Pancreas (tissue), 10 donors: Measurements from ENCODE around the gene CDKN2C. TPM values are rescaled to one million over a fixed set of nuclear protein-coding genes. Genes with fewer than 3 reads are reported as not detected.

Source experiments
- ATAC-seq, 4 donors: fragments of 200-7000 bp; cut with Tn5 transposase; one replicate each; pipeline versions ENCODE4 v1.8.0 to v1.9.1; 2020; ENCODE audit warnings: mild to moderate bottlenecking in 4 of 4, moderate library complexity in 4 of 4
- DNase-seq, 6 donors: peaks; one replicate each; pipeline ENCODE4 v3.0.0-alpha.2; 2020
- FAIRE-seq: peaks from 2 replicates; lab custom pipeline; 2012; peaks lifted over from hg19 to GRCh38; lab: Jason Lieb, UNC
- H3K27ac ChIP-seq, 4 donors: fragments of 200-600 bp; sonication (generic); 1 replicate in 3 of 4; 2 replicates in 1 of 4; pipeline versions ENCODE4 v1.5.0 to v1.8.0; 2020
- H3K27me3 ChIP-seq, 4 donors: fragments of 200-600 bp; one replicate each; pipeline ENCODE4 v1.8.0; 2021
- H3K36me3 ChIP-seq, 3 donors: fragments of 200-600 bp; sonication (generic) in 1 of 3; one replicate each; pipeline versions ENCODE4 v1.5.0 to v1.8.0; 2020 to 2021
- H3K4me1 ChIP-seq, 3 donors: fragments of 200-600 bp; one replicate each; pipeline ENCODE4 v1.8.0; 2021
- H3K4me3 ChIP-seq, 4 donors: fragments of 200-600 bp; sonication (generic) in 2 of 4; one replicate each; pipeline versions ENCODE4 v1.5.0 to v1.8.0; 2020 to 2021
- H3K9me3 ChIP-seq, 4 donors: fragments of 200-600 bp; one replicate each; pipeline ENCODE4 v1.8.0; 2021
- CTCF ChIP-seq, 4 donors: fragments of 200-600 bp; sonication (generic) in 3 of 4; IDR thresholded peaks; one replicate each; pipeline versions ENCODE4 v1.5.0 to v1.8.0; 2021; ENCODE audit warnings: antibody characterized with exemption in 4 of 4
- WGBS, 2 donors: extraction: QIAGEN DNeasy Blood & Tissue Kit; methylation state at CpG; one replicate each; pipeline ENCODE4 v1.1.7; 2013; 5-methylcytosine and 5-hydroxymethylcytosine counted together
- intact Hi-C, 3 donors: fragments of 100-400 bp; cut with DNase I; formaldehyde crosslinking; loops; one replicate each; pipeline versions ENCODE4 v1.11.1 to v1.14.2; 2022
- polyA plus RNA-seq, 2 donors: library from polyadenylated mRNA; stranded (reverse); fragments of 200-250 nt; gene quantifications; one replicate each; pipeline ENCODE4 v1.2.3, GENCODE V29; 2013
- total RNA-seq, 6 donors: library from RNA; stranded (reverse); fragmentation: NEBNext Ultra II Directional in 4 of 6; extraction: Animal tissue kit (Norgen Biotek cat#: 25700) in 4 of 6; gene quantifications; one replicate each; pipeline versions ENCODE4 v1.2.1 to v1.2.4, GENCODE V29; 2021 to 2023
- donor health status: healthy with polysubstance abuse.
- donor health status: DM: no; HTN: no; CAD: no; lungs with moderate emphysema.
- donor health status: DM: no; HTN: no; CAD: no.
- donor health status: control.
- donor health status: control.
- donor health status: Bipolar disorder and iron deficiency.
- donor health status: DM: yes; HTN: yes; CAD: no.
- donor health status: DM: no; HTN: no; CAD: no.
- donor health status: DM: no; HTN: no; CAD: no.
- donor health status: DM: yes; HTN: yes; CAD: no.

CDKN2C gene
- total and polyA plus RNA-seq, 8 donors: 4.3 to 11.5 (median 7.8) TPM

- intact Hi-C loops: no loop called here
- ATAC-seq: no peak
- H3K36me3 ChIP-seq: no peaks in the 10 kb centered on the region
- no peak for FAIRE-seq
- DNase-seq: no peak
- H3K9me3 ChIP-seq: no peaks in the 10 kb centered on the region
- 36 to 41% methylated on average over 1 of the region's 1 CpG for WGBS, 2 donors
- TF ChIP-seq CTCF (IDR thresholded peaks at IDR 0.05): no peak
- no peaks in the 10 kb centered on the region for H3K27me3 ChIP-seq
- H3K4me3 ChIP-seq: no peak overlapping the region
- peaks cover 0 to 20% (median 7%) of the 10 kb centered on the region in 3 donors for H3K4me1 ChIP-seq
- H3K27ac ChIP-seq: no peak overlapping the region
These were observed 14.9 kb upstream of the CDKN2C start for GRCh38 chr1:50955116-50955515.

DNA sequence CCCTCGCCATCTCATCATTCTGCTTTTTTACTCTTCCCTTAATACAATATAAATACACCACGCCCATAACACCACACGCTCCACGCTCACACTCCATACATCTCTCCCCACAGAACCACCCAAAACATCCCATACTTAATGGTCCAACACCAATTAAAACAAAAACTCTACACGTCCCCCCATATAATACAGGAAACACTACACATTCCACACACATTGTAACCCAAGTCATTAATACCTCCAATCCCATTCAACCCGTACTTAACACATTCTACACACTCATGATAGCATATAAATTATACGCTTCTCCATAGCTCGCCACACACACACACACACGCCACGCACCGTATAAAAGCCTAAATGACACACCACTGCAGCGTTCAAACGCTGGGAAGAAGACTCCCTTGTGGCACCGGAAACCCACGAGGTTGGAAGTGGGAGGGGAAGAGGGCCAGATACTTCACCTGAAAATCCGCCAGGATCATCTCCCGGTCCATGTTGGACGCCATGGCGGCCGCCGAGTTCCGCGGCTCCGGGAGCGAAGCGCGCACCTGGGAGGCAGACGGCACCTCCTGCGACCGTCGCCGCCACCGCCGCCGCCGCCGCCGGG lies 10.6 kb upstream of the CDKN2C start:
- Histone ChIP-seq H3K4me3 (peak overlapping the region; percentile 42 to 80 (median 65)), H3K27ac (peak overlapping the region; percentile 75 to 87 (median 80)), H3K27me3 (no peaks in the 10 kb centered on the region), H3K36me3 (no peaks in the 10 kb centered on the region), H3K4me1 (peaks cover 8 to 17% (median 16%) of the 10 kb centered on the region in 3 donors), H3K9me3 (no peaks in the 10 kb centered on the region)
- ATAC-seq (peak in 2 of 4 donors; percentile 1), FAIRE-seq (no peak), DNase-seq (peak in 2 of 6 donors; percentile 36 to 37)
- intact Hi-C loops: no loop called here
- no peak for TF ChIP-seq CTCF (IDR thresholded peaks at IDR 0.05)
- WGBS, 2 donors: 0% methylated on average over 33 to 38 of the region's 38 CpGs

DNA sequence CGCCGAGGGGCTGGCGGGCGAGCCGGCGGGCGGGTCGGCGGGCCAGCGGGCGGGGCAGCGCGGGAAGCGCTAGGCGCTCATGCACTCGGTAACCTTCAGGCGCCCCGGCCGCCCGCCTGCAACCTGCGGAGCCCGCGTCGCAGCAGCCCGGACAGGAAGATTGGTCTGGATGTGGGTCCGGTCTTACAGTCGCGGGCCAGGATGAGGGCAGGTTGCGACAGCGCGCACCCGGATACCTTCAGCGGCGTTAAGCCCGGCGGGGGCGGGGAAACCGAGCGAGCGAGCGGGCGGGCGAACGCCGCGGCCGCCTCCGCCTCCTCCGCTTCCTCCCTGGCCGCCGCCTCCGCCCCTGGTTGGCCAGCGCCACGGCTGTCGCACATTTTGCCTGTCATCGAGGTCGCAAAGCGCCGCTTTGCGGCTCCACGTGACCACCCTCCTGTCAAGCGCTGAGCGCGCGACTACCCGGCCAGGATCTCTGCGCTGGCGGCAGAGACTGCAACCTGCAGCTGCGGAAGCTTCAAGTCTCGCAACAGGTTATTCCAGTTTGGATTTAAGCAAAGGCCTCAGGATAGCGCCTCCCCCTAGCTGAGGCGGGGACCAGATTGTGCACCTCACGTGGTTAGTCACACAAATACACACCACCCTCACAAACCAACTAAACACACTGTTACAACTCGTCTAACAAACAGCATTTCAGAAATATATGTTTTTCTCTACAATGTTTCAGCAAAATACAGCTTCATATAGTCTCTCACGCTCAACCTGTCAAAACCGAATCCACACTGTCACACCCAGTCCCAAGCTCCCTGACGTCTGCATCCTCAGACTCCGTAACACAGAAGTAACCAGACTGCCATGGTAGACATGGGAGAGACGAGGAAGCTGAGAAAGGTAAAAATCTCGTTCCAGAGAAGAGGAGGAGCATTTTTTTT lies 9.9 kb upstream of the CDKN2C start, which contains the start of gene FAF1:
Gene FAF1 (minus strand): TSS at position 355 of the 932 bp plus-strand sequence. CDS start 456 bp downstream, outside the sequence.
- intact Hi-C loops: no loop called here
- peak; percentile 93 to 99 (median 98) for ATAC-seq
- Histone ChIP-seq H3K4me3 (peak within 1 kb of the TSS; percentile 42 to 80 (median 65)), H3K4me1 (peaks cover 8 to 17% (median 16%) of the 10 kb centered on the region in 3 donors), H3K27me3 (no peaks in the 10 kb centered on the region), H3K27ac (peak within 1 kb of the TSS; percentile 75 to 87 (median 80)), H3K9me3 (no peaks in the 10 kb centered on the region), H3K36me3 (no peaks in the 10 kb centered on the region)
- WGBS, 2 donors: 0% methylated on average over 50 to 80 of the region's 80 CpGs
- peak; percentile 26 for FAIRE-seq
- TF ChIP-seq CTCF (IDR thresholded peaks at IDR 0.05): peak; percentile 15 to 41 (median 24)
- peak; percentile 97 to 99 (median 99) for DNase-seq

DNA sequence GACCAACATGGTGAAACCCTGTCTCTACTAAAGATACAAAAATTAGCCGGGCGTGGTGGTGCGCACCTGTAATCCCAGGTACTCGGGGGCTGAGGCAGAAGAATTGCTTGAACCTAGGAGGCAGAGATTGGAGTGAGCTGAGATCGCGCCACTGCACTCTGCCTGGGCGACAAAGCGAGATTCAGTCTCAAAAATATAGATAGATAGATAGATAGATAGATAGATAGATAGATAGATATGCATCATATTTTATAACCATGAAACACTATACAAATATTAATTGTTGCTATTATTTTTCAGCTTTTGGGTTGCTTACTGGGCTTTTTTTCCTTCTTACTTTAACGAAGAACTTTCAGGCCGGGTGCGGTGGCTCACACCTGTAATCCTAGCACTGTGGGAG lies 5.2 kb upstream of the CDKN2C start:
- Histone ChIP-seq H3K4me3 (no peak overlapping the region), H3K27me3 (no peaks in the 10 kb centered on the region), H3K4me1 (peaks cover 12 to 19% (median 14%) of the 10 kb centered on the region in 3 donors), H3K36me3 (no peaks in the 10 kb centered on the region), H3K9me3 (no peaks in the 10 kb centered on the region), H3K27ac (no peak overlapping the region)
- TF ChIP-seq CTCF (IDR thresholded peaks at IDR 0.05): no peak
- intact Hi-C loops: no loop called here
- WGBS, 2 donors: 95 to 97% methylated on average over 11 of the region's 11 CpGs
- no peak for FAIRE-seq
- no peak for ATAC-seq
- DNase-seq: no peak
